Naive thymus-derived CD4-positive, alpha-beta T cell (primary cell): ENCODE measurements around the gene GRK5. TPM values are rescaled to one million over a fixed set of nuclear protein-coding genes. Genes with fewer than 3 reads are reported as not detected.

ENCODE experiments used
- ATAC-seq: fragments of 150-1000 bp; cut with Tn5 transposase; 2 replicates; pipeline ENCODE4 v1.10.0; 2021; ENCODE audit warnings: mild to moderate bottlenecking, moderate library complexity
- CTCF ChIA-PET: fragments of 350-600 bp; sonication (Branson Sonifier 250); formaldehyde crosslinking; loops from one replicate; lab custom pipeline; 2021; ENCODE audit warnings: antibody characterized with exemption; lab: Charles Lee
- POLR2A ChIA-PET: fragments of 350-600 bp; sonication (Branson Sonifier 250); formaldehyde crosslinking; loops from one replicate; lab custom pipeline; 2021; ENCODE audit warnings: antibody characterized with exemption, inconsistent platforms; lab: Charles Lee
- DNase-seq, 9 donors: peaks; one replicate each; pipeline versions ENCODE4 v3.0.0 to v3.0.0-alpha.2; 2020 to 2022; ENCODE audit warnings: mixed read lengths in 1 of 9
- H3K27ac ChIP-seq: one replicate; pipeline ENCODE4 v1.7.0; 2013; ENCODE audit warnings: mild to moderate bottlenecking, low read depth, low read length, moderate library complexity
- H3K27me3 ChIP-seq, 2 donors: one replicate each; pipeline ENCODE4 v1.7.0; 2013; ENCODE audit warnings: low read length in 2 of 2, mild to moderate bottlenecking in 2 of 2, moderate library complexity in 2 of 2; ENCODE audit not compliant: control insufficient read depth in 2 of 2, insufficient read depth in 2 of 2
- H3K36me3 ChIP-seq, 3 experiments: 1 replicate in 2 of 3; 2 replicates in 1 of 3; pipeline ENCODE4 v1.7.0; 2013; ENCODE audit warnings: low read length in 3 of 3, mild to moderate bottlenecking in 3 of 3, moderate library complexity in 1 of 3; ENCODE audit not compliant: insufficient read depth in 3 of 3, control insufficient read depth in 2 of 3
- H3K4me1 ChIP-seq, 2 donors: one replicate each; pipeline ENCODE4 v1.7.0; 2013; ENCODE audit warnings: low read length in 2 of 2, mild to moderate bottlenecking in 2 of 2, moderate library complexity in 1 of 2; ENCODE audit not compliant: control insufficient read depth in 2 of 2, insufficient read depth in 2 of 2
- H3K4me3 ChIP-seq: 2 replicates; pipeline ENCODE4 v1.7.0; 2013; ENCODE audit warnings: mild to moderate bottlenecking, low read length
- H3K9me3 ChIP-seq, 3 experiments: 1 replicate in 2 of 3; 2 replicates in 1 of 3; pipeline ENCODE4 v1.7.0; 2013; ENCODE audit warnings: low read length in 3 of 3; ENCODE audit not compliant: control insufficient read depth in 2 of 3
- H3K27ac Mint-ChIP-seq, 9 donors: one replicate each; pipeline ENCODE4 v1.8.0; 2020 to 2022; ENCODE audit warnings: mixed read lengths in 9 of 9, mild to moderate bottlenecking in 8 of 9, moderate library complexity in 5 of 9, inconsistent platforms in 2 of 9
- H3K27me3 Mint-ChIP-seq, 5 donors: one replicate each; pipeline ENCODE4 v1.8.0; 2021 to 2022; ENCODE audit warnings: mixed read lengths in 5 of 5, mild to moderate bottlenecking in 1 of 5
- H3K36me3 Mint-ChIP-seq, 5 donors: one replicate each; pipeline ENCODE4 v1.8.0; 2020 to 2022; ENCODE audit warnings: mixed read lengths in 5 of 5, mild to moderate bottlenecking in 3 of 5, inconsistent platforms in 1 of 5
- H3K4me1 Mint-ChIP-seq, 7 donors: one replicate each; pipeline ENCODE4 v1.8.0; 2020 to 2022; ENCODE audit warnings: mixed read lengths in 7 of 7, mild to moderate bottlenecking in 3 of 7, inconsistent platforms in 1 of 7
- H3K4me3 Mint-ChIP-seq, 10 donors: one replicate each; pipeline ENCODE4 v1.8.0; 2020 to 2022; ENCODE audit warnings: mild to moderate bottlenecking in 10 of 10, mixed read lengths in 10 of 10, moderate library complexity in 6 of 10, inconsistent platforms in 2 of 10
- H3K9me3 Mint-ChIP-seq, 11 donors: one replicate each; pipeline ENCODE4 v1.8.0; 2020 to 2022; ENCODE audit warnings: mixed read lengths in 11 of 11, mild to moderate bottlenecking in 4 of 11, inconsistent platforms in 1 of 11, moderate library complexity in 1 of 11
- intact Hi-C, 2 donors: fragments of 100-400 bp; cut with micrococcal nuclease; formaldehyde crosslinking; loops; one replicate each; pipeline ENCODE4 v1.15.1; 2023
- polyA plus RNA-seq, 2 donors: library from polyadenylated mRNA; unstranded; fragments of 300-500 nt; fragmentation: Illumina TruSeq; gene quantifications; one replicate each; pipeline ENCODE4 v1.2.3, GENCODE V29; 2021
- total RNA-seq, 6 experiments: library from RNA in 5 of 6; stranded (reverse) in 5 of 6; gene quantifications; 1 replicate in 5 of 6; 2 replicates in 1 of 6; pipeline ENCODE4 v1.2.3 and lab custom pipeline; 2021 to 2026

GRK5 gene
- total and polyA plus RNA-seq, 7 experiments from 2014 or later: 16.4 to 45.2 (median 30.3) TPM

GRCh38 chr10:119478111-119478802, 270.9 kb downstream of the GRK5 start:
- Histone ChIP-seq H3K27ac (no peak overlapping the region), H3K4me3 (no peak overlapping the region), H3K9me3 (no peaks in the 10 kb centered on the region), H3K27me3 (no peaks in the 10 kb centered on the region), H3K4me1 (peaks cover 20 to 26% of the 10 kb centered on the region in 2 donors), H3K36me3 (no peaks in the 10 kb centered on the region)
- H3K27me3 Mint-ChIP-seq: peaks cover 0 to 6% (median 0%) of the 10 kb centered on the region in 5 donors
- DNase-seq (peak in 2 of 9 donors; percentile 5 to 35), ATAC-seq (peak; percentile 64)
- intact Hi-C loops: loop anchor here (1.0 to 2.0 kb wide), 5 partner anchors 11 to 65 kb away; partner anchors contain the start of gene RGS10 (in 1 of the 2)
- POLR2A ChIA-PET: interaction anchor here (0.8 to 3.5 kb wide), 7 partner anchors 11 to 65 kb away, joined by 3 to 19 read pairs (median 5); no protein-coding TSS in a partner anchor
- H3K27ac Mint-ChIP-seq: peak overlapping the region; percentile 23 to 81 (median 71)
- CTCF ChIA-PET: interaction anchor here (0.6 to 1.5 kb wide), 6 partner anchors 9 to 288 kb away, joined by 3 to 10 read pairs (median 4); no protein-coding TSS in a partner anchor
- peaks cover 0 to 4% (median 4%) of the 10 kb centered on the region in 5 donors for H3K36me3 Mint-ChIP-seq
- peak overlapping the region; percentile 66 to 81 (median 71) for H3K4me3 Mint-ChIP-seq
- peaks cover 25 to 44% (median 35%) of the 10 kb centered on the region in 7 donors for H3K4me1 Mint-ChIP-seq
- H3K9me3 Mint-ChIP-seq: peaks cover 0 to 4% (median 0%) of the 10 kb centered on the region in 11 donors

GRCh38 chr10:119478811-119479341, 271.5 kb downstream of the GRK5 start:
- Mint-ChIP-seq H3K27me3 (peaks cover 0 to 6% (median 0%) of the 10 kb centered on the region in 5 donors), H3K36me3 (peaks cover 0 to 4% (median 2%) of the 10 kb centered on the region in 5 donors), H3K27ac (peak overlapping the region; percentile 23 to 81 (median 71)), H3K9me3 (peaks cover 0 to 2% (median 0%) of the 10 kb centered on the region in 11 donors), H3K4me3 (peak overlapping the region; percentile 66 to 81 (median 71)), H3K4me1 (peaks cover 23 to 42% (median 35%) of the 10 kb centered on the region in 7 donors)
- Histone ChIP-seq H3K9me3 (no peaks in the 10 kb centered on the region), H3K27me3 (no peaks in the 10 kb centered on the region), H3K4me3 (no peak overlapping the region), H3K36me3 (no peaks in the 10 kb centered on the region), H3K4me1 (peaks cover 20 to 26% of the 10 kb centered on the region in 2 donors), H3K27ac (no peak overlapping the region)
- intact Hi-C loops: loop anchor here (1.0 to 2.0 kb wide), 5 partner anchors 10 to 64 kb away; partner anchors contain the start of gene RGS10 (in 1 of the 2)
- CTCF ChIA-PET: interaction anchor here (0.6 to 1.6 kb wide), 7 partner anchors 8 to 289 kb away, joined by 3 to 10 read pairs (median 4); no protein-coding TSS in a partner anchor
- POLR2A ChIA-PET: interaction anchor here (0.8 to 3.5 kb wide), 8 partner anchors 10 to 63 kb away, joined by 3 to 19 read pairs (median 5); partner anchors contain the start of gene RGS10
- ATAC-seq (peak; percentile 55), DNase-seq (peak in 3 of 9 donors; percentile 36 to 43 (median 38))

- peaks cover 0 to 1% (median 0%) of the 10 kb centered on the region in 11 donors for H3K9me3 Mint-ChIP-seq
- POLR2A ChIA-PET: interaction anchor here (1.0 to 3.5 kb wide), 5 partner anchors 10 to 62 kb away, joined by 3 to 19 read pairs (median 4); partner anchors contain the start of gene RGS10
- DNase-seq (no peak), ATAC-seq (no peak)
- peaks cover 20 to 26% of the 10 kb centered on the region in 2 donors for H3K4me1 ChIP-seq
- peak overlapping the region in 5 of 10 donors; percentile 51 to 74 (median 70) for H3K4me3 Mint-ChIP-seq
- CTCF ChIA-PET: interaction anchor here (1.2 to 1.6 kb wide), 3 partner anchors 10 to 290 kb away, joined by 3 to 7 read pairs (median 4); no protein-coding TSS in a partner anchor
- peaks cover 0 to 6% (median 0%) of the 10 kb centered on the region in 5 donors for H3K27me3 Mint-ChIP-seq
- H3K36me3 Mint-ChIP-seq: peaks cover 0 to 4% (median 0%) of the 10 kb centered on the region in 5 donors
- H3K27ac Mint-ChIP-seq: peak overlapping the region in 5 of 9 donors; percentile 23 to 78 (median 59)
- H3K27ac ChIP-seq: no peak overlapping the region
- no peak overlapping the region for H3K4me3 ChIP-seq
- no peaks in the 10 kb centered on the region for H3K27me3 ChIP-seq
- intact Hi-C loops: loop anchor here (1.0 to 2.0 kb wide), 3 partner anchors 10 to 63 kb away; partner anchors contain the start of gene RGS10 (in 1 of the 2)
- no peaks in the 10 kb centered on the region for H3K36me3 ChIP-seq
- H3K4me1 Mint-ChIP-seq: peaks cover 22 to 40% (median 34%) of the 10 kb centered on the region in 7 donors
- no peaks in the 10 kb centered on the region for H3K9me3 ChIP-seq
These were observed 272.2 kb downstream of the GRK5 start for GRCh38 chr10:119479532-119479931.

- Histone ChIP-seq H3K27ac (no peak overlapping the region), H3K4me1 (peaks cover 20 to 26% of the 10 kb centered on the region in 2 donors), H3K4me3 (no peak overlapping the region), H3K27me3 (no peaks in the 10 kb centered on the region), H3K9me3 (no peaks in the 10 kb centered on the region), H3K36me3 (no peaks in the 10 kb centered on the region)
- CTCF ChIA-PET: interaction anchor here (0.7 to 1.6 kb wide), 4 partner anchors 9 to 379 kb away, joined by 3 to 4 read pairs (median 3); no protein-coding TSS in a partner anchor
- Mint-ChIP-seq H3K4me1 (peaks cover 22 to 40% (median 35%) of the 10 kb centered on the region in 7 donors), H3K4me3 (peak overlapping the region in 1 of 10 donors; percentile 20), H3K9me3 (peaks cover 0 to 1% (median 0%) of the 10 kb centered on the region in 11 donors), H3K27me3 (peaks cover 0 to 6% (median 0%) of the 10 kb centered on the region in 5 donors), H3K27ac (peak overlapping the region in 2 of 9 donors; percentile 3 to 52), H3K36me3 (peaks cover 0 to 4% (median 0%) of the 10 kb centered on the region in 5 donors)
- DNase-seq (no peak), ATAC-seq (no peak)
- intact Hi-C loops: no loop called here
- POLR2A ChIA-PET: interaction anchor here (1.6 to 1.8 kb wide), 2 partner anchors 37 to 61 kb away, joined by 3 to 7 read pairs; partner anchors contain the start of gene RGS10
These were observed 273.3 kb downstream of the GRK5 start for GRCh38 chr10:119480667-119481066.

- Mint-ChIP-seq H3K9me3 (no peaks in the 10 kb centered on the region), H3K36me3 (peaks cover 0 to 4% (median 0%) of the 10 kb centered on the region in 5 donors), H3K27ac (peak overlapping the region in 1 of 9 donors; percentile 18), H3K4me1 (peaks cover 22 to 33% (median 28%) of the 10 kb centered on the region in 7 donors), H3K4me3 (no peak overlapping the region), H3K27me3 (peaks cover 0 to 2% (median 0%) of the 10 kb centered on the region in 5 donors)
- Histone ChIP-seq H3K9me3 (no peaks in the 10 kb centered on the region), H3K4me1 (peaks cover 20 to 26% of the 10 kb centered on the region in 2 donors), H3K4me3 (no peak overlapping the region), H3K27ac (no peak overlapping the region), H3K27me3 (no peaks in the 10 kb centered on the region), H3K36me3 (no peaks in the 10 kb centered on the region)
- intact Hi-C loops: no loop called here
- DNase-seq: no peak
- ChIA-PET POLR2A (interaction anchor here (0.7 kb wide), 1 partner anchor 12 kb away, joined by 3 read pairs; no protein-coding TSS in a partner anchor), CTCF (no interaction called here)
- no peak for ATAC-seq
These were observed 274.5 kb downstream of the GRK5 start for GRCh38 chr10:119481781-119482426.
